GM19467 (cell line): ENCODE results near the gene GDPD3.
"Not testable (repeated sequence)": the region's sequence is repeated elsewhere in the genome, so short reads cannot be mapped to it uniquely, and the experiment has no call there.

Source experiments
- ATAC-seq: cut with Tn5 transposase; IDR thresholded peaks from one replicate; pipeline ENCODE4 v1.9.1; 2021; ENCODE audit warnings: mild to moderate bottlenecking, moderate library complexity; ENCODE audit not compliant: unreplicated experiment

Gene GDPD3

DNA sequence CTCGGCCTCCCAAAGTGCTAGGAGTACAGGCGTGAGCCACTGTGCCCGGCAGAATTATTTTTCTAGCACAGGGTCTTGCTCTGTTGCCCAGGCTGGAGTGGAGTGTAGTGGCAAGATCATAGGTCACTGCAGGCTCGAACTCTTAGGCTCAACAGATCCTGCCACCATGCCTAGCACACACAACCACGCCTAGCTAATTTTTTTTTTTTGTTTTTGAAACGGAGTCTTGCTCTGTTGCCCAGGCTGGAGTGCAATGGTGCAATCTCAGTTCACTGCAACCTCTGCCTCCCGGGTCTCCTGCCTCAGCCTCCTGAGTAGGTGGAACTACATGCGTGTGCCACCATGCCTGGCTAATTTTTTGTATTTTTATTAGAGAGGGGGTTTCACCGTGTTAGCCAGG, 12.4 kb upstream of the GDPD3 start:
- not testable (repeated sequence) for ATAC-seq

DNA sequence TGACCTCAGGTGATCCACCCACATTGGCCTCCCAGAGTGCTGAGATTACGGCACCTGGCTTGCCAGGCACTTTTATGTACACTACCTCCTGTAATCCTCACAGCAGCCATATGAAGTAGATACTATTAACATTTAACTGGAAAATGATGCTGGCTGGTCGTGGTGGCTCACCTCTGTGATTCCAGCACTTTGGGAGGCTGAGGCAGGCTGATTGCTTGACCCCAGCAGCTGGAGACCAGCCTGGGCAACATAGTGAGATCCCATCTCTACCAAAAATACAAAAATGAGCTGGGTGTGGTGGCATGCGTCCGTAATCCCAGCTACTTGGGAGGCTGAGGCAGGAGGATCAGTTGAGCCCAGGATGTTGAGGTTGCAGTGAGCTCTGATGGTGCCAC, 11.6 kb upstream of the GDPD3 start:
- no peak for ATAC-seq

GRCh38 chr16:30122604-30123160, 9.3 kb upstream of the GDPD3 start:
- no peak for ATAC-seq

DNA sequence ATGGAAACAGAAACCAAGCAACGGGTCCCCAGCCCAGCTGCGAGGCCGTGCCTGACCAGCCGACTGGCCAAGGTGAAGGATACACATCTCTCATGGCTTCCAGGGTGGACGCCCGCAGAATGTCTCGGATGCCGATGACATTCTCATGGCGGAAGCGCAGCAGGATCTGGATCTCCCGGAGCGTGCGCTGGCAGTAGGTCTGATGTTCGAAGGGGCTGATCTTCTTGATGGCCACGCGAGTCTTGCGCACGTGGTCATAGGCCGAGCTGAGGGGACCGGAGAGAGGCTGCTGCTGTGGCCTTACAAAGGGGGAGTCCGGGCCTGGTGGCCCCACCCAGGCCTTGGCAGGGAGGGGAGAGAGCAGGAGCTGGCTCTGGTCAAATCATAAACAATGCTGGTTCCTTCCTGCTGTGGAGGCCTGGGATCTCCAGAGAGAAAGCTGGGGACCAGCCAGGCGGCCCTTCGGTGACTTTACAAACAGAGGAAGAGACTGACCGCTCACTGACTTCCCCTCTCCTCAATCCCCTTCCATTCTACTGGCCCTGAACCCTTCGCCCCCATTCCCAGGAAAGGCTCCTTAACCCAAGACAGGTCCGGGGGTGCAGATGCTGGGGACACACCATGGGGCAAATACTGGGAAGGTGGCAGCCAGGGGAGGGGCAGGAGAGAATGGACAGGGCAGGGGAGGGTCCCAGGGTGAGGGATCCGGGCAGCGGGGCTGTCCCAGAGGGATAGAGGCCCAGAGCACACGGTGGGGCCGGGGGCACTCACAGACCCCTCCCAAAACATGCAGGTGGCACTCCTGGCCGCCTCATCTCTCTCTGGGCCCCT, 8.6 kb upstream of the GDPD3 start:
- no peak for ATAC-seq

GRCh38 chr16:30120340-30121105, 7.2 kb upstream of the GDPD3 start:
- no peak for ATAC-seq

DNA sequence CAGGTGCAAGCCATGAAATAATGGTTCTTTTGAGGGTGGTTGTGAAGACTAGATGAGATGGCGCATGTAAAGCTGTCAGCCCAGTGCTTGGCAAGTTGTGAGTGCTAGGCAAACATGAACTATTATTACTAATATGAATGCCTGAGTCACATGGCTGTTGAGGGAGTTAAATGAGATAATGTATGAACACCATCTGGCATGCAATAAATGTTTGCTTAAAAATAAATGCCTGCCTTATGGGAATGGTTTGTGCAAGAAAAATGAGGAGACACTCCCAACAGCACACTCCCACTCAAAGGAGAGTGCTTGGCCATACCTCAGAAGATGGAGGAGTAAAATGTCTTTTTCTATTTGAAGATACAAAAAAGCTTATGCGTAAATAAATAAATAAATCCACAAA, 6.1 kb upstream of the GDPD3 start:
- ATAC-seq = no peak

DNA sequence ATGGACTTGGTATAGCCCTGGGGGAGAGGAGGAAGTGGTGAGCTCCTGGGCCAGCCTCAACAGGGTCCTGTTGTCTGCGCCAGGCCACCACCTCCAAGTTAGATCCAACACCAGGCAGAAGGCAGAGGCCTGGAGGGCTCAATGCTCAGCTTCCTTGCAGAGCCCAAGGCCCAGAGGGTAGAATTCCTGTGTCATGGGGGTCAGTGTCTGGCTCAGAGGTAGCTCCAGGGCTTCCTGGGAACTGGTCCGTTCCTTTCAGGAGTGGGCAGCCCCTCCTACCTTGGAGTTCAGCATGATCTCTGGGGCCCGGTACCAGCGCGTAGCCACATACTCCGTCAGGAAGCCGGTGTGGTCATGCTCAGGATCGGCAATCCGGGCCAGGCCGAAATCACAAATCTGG, 4.4 kb upstream of the GDPD3 start:
- ATAC-seq = no peak

- ATAC-seq = no peak
Measured at GRCh38 chr16:30116291-30117207, 3.2 kb upstream of the GDPD3 start.

- no peak for ATAC-seq
Measured at GRCh38 chr16:30115238-30115637, 1.9 kb upstream of the GDPD3 start.

- ATAC-seq = not testable (repeated sequence)
Measured at GRCh38 chr16:30114833-30115232, 1.5 kb upstream of the GDPD3 start.

DNA sequence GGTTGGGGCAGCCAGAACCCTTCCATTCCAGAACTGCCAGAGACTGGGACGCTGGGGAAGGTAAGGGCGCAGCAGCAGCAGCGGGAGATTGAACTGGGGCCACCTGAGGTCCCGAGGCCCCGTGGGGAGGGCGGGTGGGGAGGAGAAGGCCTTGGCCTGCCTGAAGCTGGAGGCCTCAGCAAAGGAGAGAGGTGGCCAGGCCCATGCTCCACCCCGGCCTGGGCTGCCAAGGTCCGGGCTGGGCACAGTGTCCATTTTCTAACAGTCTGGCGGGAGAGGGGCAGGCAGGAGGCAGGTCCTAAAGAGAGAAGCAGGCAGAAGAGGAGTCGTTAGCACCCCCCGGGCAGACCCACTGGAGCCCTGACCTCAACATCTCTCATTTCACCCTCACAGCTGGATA, 1.1 kb upstream of the GDPD3 start:
- no peak for ATAC-seq

GRCh38 chr16:30113711-30114333, 485 bp upstream of the GDPD3 start:
- no peak for ATAC-seq

- no peak for ATAC-seq
Measured at GRCh38 chr16:30112197-30113030, 923 bp downstream of the GDPD3 start.

GRCh38 chr16:30110661-30111060, 2.7 kb downstream of the GDPD3 start:
- ATAC-seq = no peak

- ATAC-seq = no peak
Measured at GRCh38 chr16:30108059-30108850, 5.1 kb downstream of the GDPD3 start.

DNA sequence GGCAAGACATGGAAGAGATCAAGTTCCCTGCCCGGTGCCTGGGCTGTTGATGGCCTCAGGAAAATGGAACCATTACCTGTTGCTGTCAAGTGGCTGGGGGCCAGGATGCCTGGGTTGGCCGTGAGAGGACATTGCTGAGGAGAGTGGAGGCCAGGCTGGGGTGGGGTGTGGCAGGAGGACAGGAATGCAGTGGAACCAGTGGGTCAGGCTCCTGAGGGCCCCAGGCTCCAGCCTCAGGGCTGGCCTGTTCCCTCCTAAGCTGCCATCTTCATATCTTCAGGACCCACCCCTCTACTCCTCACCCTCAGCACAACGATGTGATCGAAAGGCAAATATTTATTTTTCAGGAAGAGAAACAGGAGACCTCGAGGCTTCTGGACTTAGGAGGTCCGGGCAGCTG, 8.8 kb downstream of the GDPD3 start:
- no peak for ATAC-seq

DNA sequence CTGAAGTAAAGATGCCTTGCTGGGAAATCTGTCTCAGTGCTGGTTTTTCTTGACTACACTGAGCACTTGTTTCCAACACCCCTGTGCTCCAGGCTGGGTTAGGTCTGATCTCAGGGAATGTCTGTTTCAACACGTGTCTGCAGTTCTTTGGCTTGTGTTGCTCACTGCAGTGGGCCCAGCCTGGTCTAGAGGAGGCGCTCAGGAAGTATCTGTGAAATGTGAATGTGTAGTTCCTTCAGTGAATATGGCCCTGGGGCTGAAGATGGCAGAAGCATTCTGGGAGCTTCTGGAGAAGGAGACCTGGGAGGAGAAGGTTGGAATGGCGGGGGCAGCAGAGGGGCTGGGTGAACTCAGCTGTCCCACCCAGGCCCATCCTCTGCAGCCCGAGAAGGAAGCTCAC, 9.2 kb downstream of the GDPD3 start:
- no peak for ATAC-seq

DNA sequence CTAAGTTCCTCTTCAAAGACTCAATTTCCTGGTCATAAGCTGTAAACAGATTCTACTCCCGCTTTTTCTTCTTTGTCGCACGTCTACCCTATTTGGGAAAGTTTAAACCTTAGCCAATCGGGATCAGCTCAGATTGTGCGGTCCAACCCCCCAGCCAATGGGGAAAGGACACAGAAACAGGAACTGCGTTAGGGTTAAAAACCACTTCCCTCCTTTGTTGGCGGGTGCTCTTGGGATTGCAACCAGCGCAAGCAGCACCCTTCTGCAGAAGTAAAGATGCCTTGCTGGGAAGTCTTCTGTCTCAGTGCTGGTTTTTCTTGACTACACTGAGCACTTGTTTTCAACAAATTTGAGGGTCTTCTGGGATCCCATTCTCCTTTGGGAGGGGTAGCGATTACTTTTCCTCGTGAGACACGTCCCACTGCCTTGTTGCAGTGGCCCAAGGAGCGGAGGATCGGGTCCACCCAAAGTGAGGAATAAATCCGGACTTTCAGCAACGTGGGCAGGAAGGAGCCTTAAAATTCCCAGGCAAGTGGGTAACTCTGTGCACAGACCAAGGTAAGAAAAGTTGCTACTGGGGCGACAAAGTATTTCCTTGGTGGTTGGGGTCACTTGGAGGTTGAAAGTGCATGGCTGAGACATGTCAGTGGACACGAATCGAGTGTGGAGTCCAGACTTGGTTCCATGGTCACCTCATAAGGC, 16.3 kb downstream of the GDPD3 start:
- no peak for ATAC-seq
